ENCODE measurements around the gene AS3MT.

Gene AS3MT

GRCh38 chr10:102948786-102949185, 79.5 kb downstream of the AS3MT start:
- TF ChIP-seq TCF12 (IDR thresholded peaks at IDR 0.05; ENCODE audit: low read depth): no peak
- TF ChIP-seq CREB1 (IDR thresholded peaks at IDR 0.05; ENCODE audit: low read depth): no peak
- TF ChIP-seq YY1 (IDR thresholded peaks at IDR 0.05; ENCODE audit: low read depth): no peak
- TF ChIP-seq MAX (IDR thresholded peaks at IDR 0.05): no peak
- TF ChIP-seq NFIC (IDR thresholded peaks at IDR 0.05): no peak
- TF ChIP-seq REST (IDR thresholded peaks at IDR 0.05; ENCODE audit: low read depth): no peak
- no peak for TF ChIP-seq TAF1 (IDR thresholded peaks at IDR 0.05; ENCODE audit: low read depth)
- TF ChIP-seq USF1 (IDR thresholded peaks at IDR 0.05): no peak
- TF ChIP-seq EGR1 (IDR thresholded peaks at IDR 0.05): no peak
- TF ChIP-seq CEBPB (IDR thresholded peaks at IDR 0.05): no peak
- no peak for TF ChIP-seq ZBTB7A (IDR thresholded peaks at IDR 0.05; ENCODE audit: low read depth)
- TF ChIP-seq RAD21 (IDR thresholded peaks at IDR 0.05; ENCODE audit: low read depth): no peak
- TF ChIP-seq TEAD4 (IDR thresholded peaks at IDR 0.05): no peak
- no peak for TF ChIP-seq EP300 (IDR thresholded peaks at IDR 0.05; ENCODE audit: borderline replicate concordance)

GRCh38 chr10:102949916-102950315, 80.6 kb downstream of the AS3MT start:
- TF ChIP-seq USF1 (IDR thresholded peaks at IDR 0.05) (no peak), YY1 (IDR thresholded peaks at IDR 0.05; ENCODE audit: low read depth) (no peak), CREB1 (IDR thresholded peaks at IDR 0.05; ENCODE audit: low read depth) (no peak), CEBPB (IDR thresholded peaks at IDR 0.05) (no peak)

- TF ChIP-seq CEBPB (IDR thresholded peaks at IDR 0.05) (no peak), CREB1 (IDR thresholded peaks at IDR 0.05; ENCODE audit: low read depth) (no peak), NFIC (IDR thresholded peaks at IDR 0.05) (no peak), YY1 (IDR thresholded peaks at IDR 0.05; ENCODE audit: low read depth) (no peak), TEAD4 (IDR thresholded peaks at IDR 0.05) (no peak), EP300 (IDR thresholded peaks at IDR 0.05; ENCODE audit: borderline replicate concordance) (no peak), TAF1 (IDR thresholded peaks at IDR 0.05; ENCODE audit: low read depth) (no peak), EGR1 (IDR thresholded peaks at IDR 0.05) (no peak), MAX (IDR thresholded peaks at IDR 0.05) (no peak)
These were observed 82.0 kb downstream of the AS3MT start for GRCh38 chr10:102951316-102951715.
